Endothelial cell of umbilical vein (primary cell): ENCODE data around the gene CDC16. TPM values are rescaled to one million over a fixed set of nuclear protein-coding genes. Genes with fewer than 3 reads are reported as not detected.

Experiments
- BruUV-seq: library from RNA; stranded (reverse); fragments of 400-500 nt; replicated peaks from 2 replicates; lab custom pipeline; 2021; lab: Mats Ljungman, UMichigan
- CTCF ChIA-PET: fragments of 300-600, 350-600 bp; sonication (Branson Sonifier 250); formaldehyde crosslinking; loops from one replicate; lab custom pipeline; 2021; ENCODE audit warnings: antibody characterized with exemption, inconsistent platforms; lab: Charles Lee
- POLR2A ChIA-PET: fragments of 300-600, 350-600 bp; sonication (Branson Sonifier 250); formaldehyde crosslinking; loops from one replicate; lab custom pipeline; 2021; ENCODE audit warnings: antibody characterized with exemption, inconsistent platforms; lab: Charles Lee
- DNase-seq: peaks from one replicate; pipeline ENCODE4 v3.0.0-alpha.2; 2011; ENCODE audit warnings: low read depth, low spot score
- FAIRE-seq: peaks from 2 replicates; lab custom pipeline; 2011; peaks lifted over from hg19 to GRCh38; lab: Jason Lieb, UNC
- H2AFZ ChIP-seq: 2 replicates; pipeline ENCODE4 v1.6.0; 2012; ENCODE audit warnings: low read depth, low read length, control low read depth, inconsistent platforms
- H3K27ac ChIP-seq: 2 replicates; pipeline ENCODE4 v1.5.1; 2011; ENCODE audit warnings: low read depth, mild to moderate bottlenecking, control low read depth, low read length, moderate library complexity; ENCODE audit not compliant: insufficient read depth
- H3K27me3 ChIP-seq, 2 experiments: 2 replicates each; pipeline versions ENCODE4 v1.6.0 to v1.6.1; 2011; ENCODE audit warnings: low read length in 2 of 2, mixed read lengths in 1 of 2; ENCODE audit not compliant: control insufficient read depth in 2 of 2, insufficient read depth in 2 of 2
- H3K36me3 ChIP-seq, 2 experiments: 2 replicates in 1 of 2; 3 replicates in 1 of 2; pipeline ENCODE4 v1.5.1; 2011; ENCODE audit warnings: low read length in 2 of 2, mild to moderate bottlenecking in 1 of 2, moderate library complexity in 1 of 2; ENCODE audit not compliant: control insufficient read depth in 2 of 2, insufficient read depth in 2 of 2; ENCODE audit errors: extremely low read depth in 1 of 2
- H3K4me1 ChIP-seq: 3 replicates; pipeline ENCODE4 v1.5.1; 2011; ENCODE audit warnings: mild to moderate bottlenecking, low read length; ENCODE audit not compliant: control insufficient read depth, insufficient read depth; ENCODE audit errors: extremely low read depth
- H3K4me2 ChIP-seq: 2 replicates; pipeline ENCODE4 v1.6.1; 2011; ENCODE audit warnings: low read length, control low read depth, mixed read lengths; ENCODE audit not compliant: insufficient read depth
- H3K4me3 ChIP-seq, 3 experiments: fragments of 200-600 bp in 1 of 3; sonication (generic), shearing (Covaris generic) in 1 of 3; replicated peaks in 1 of 3; 2 replicates each; pipeline ENCODE4 v1.5.1; 2011 to 2016; ENCODE audit warnings: control low read depth in 3 of 3, low read length in 3 of 3, mild to moderate bottlenecking in 2 of 3, inconsistent platforms in 1 of 3, low read depth in 1 of 3, moderate library complexity in 1 of 3; ENCODE audit not compliant: insufficient read depth in 1 of 3
- H3K79me2 ChIP-seq: 2 replicates; pipeline ENCODE4 v1.6.0; 2012; ENCODE audit warnings: low read length, inconsistent platforms; ENCODE audit not compliant: control insufficient read depth, insufficient read depth
- H3K9ac ChIP-seq: replicated peaks from 2 replicates; pipeline ENCODE3; 2011; ENCODE audit warnings: low read length, control low read depth; ENCODE audit not compliant: insufficient read depth; ENCODE audit errors: extremely low read depth
- H3K9me1 ChIP-seq: replicated peaks from 3 replicates; pipeline ENCODE4 v1.6.0; 2011; ENCODE audit warnings: mild to moderate bottlenecking, low read length; ENCODE audit not compliant: control insufficient read depth, insufficient read depth; ENCODE audit errors: extremely low read depth
- H3K9me3 ChIP-seq: replicated peaks from 2 replicates; pipeline ENCODE4 v1.5.1; 2012; ENCODE audit warnings: low read length, inconsistent platforms; ENCODE audit not compliant: control insufficient read depth, insufficient read depth
- H4K20me1 ChIP-seq: replicated peaks from 2 replicates; pipeline ENCODE3; 2011; ENCODE audit warnings: mild to moderate bottlenecking, low read length; ENCODE audit not compliant: control insufficient read depth, insufficient read depth; ENCODE audit errors: extremely low read depth
- CTCF ChIP-seq, 2 donors: IDR thresholded peaks; 1 replicate in 1 of 2; 2 replicates in 1 of 2; pipeline ENCODE4 v1.5.1; 2011; ENCODE audit warnings: low read length in 2 of 2, mild to moderate bottlenecking in 2 of 2, moderate library complexity in 2 of 2, control low read depth in 1 of 2, inconsistent platforms in 1 of 2, low read depth in 1 of 2; ENCODE audit not compliant: insufficient read depth in 1 of 2; ENCODE audit errors: extremely low read depth in 1 of 2
- FOS ChIP-seq: IDR thresholded peaks from 2 replicates; pipeline ENCODE4 v1.6.1; 2011; ENCODE audit warnings: mild to moderate bottlenecking, low read length, moderate library complexity, borderline replicate concordance; ENCODE audit not compliant: insufficient read depth
- GATA2 ChIP-seq: IDR thresholded peaks from 2 replicates; pipeline ENCODE4 v1.7.0; 2011; ENCODE audit warnings: low read depth, mild to moderate bottlenecking, moderate library complexity, mixed read lengths, low read length; ENCODE audit not compliant: insufficient read length, insufficient read depth
- JUN ChIP-seq: IDR thresholded peaks from 2 replicates; pipeline ENCODE4 v1.6.1; 2011; ENCODE audit warnings: borderline replicate concordance, low read depth; ENCODE audit not compliant: insufficient read length, insufficient read depth
- MAX ChIP-seq: IDR thresholded peaks from 2 replicates; pipeline ENCODE4 v1.6.1; 2011; ENCODE audit not compliant: insufficient read depth, insufficient read length
- MYC ChIP-seq: IDR thresholded peaks from one replicate; pipeline ENCODE4 v1.6.1; 2011; ENCODE audit warnings: mild to moderate bottlenecking, low read depth, low read length
- POLR2A ChIP-seq: IDR thresholded peaks from 2 replicates; pipeline ENCODE4 v1.6.1; 2012; ENCODE audit warnings: low read depth, mild to moderate bottlenecking, control low read depth, low read length
- POLR2AphosphoS5 ChIP-seq: IDR thresholded peaks from 2 replicates; pipeline ENCODE4 v1.6.1; 2012; ENCODE audit warnings: low read depth, mild to moderate bottlenecking, control low read depth, low read length, moderate library complexity; ENCODE audit not compliant: insufficient read depth
- dilution Hi-C: fragments of 300-500 bp; cut with MboI; formaldehyde crosslinking; loops from one replicate; pipeline ENCODE4 v1.15.0; 2019; ENCODE audit warnings: low sequenced_read_pairs; ENCODE audit not compliant: extremely low pct_ligation_motif_present
- intact Hi-C: fragments of 100-400 bp; cut with micrococcal nuclease; formaldehyde crosslinking; loops from one replicate; pipeline ENCODE4 v1.10.0; 2022
- polyA plus RNA-seq, 4 experiments: library from polyadenylated mRNA; depleted of rRNA in 3 of 4; stranded (reverse) in 3 of 4; unstranded in 1 of 4; fragments of >200 nt; gene quantifications; 2 replicates each; pipeline versions ENCODE4 v1.2.1 to v1.2.3, GENCODE V29; 2011 to 2012; ENCODE audit warnings: missing spikeins in 1 of 4
- total RNA-seq: library from RNA; stranded (reverse); gene quantifications from 2 replicates; pipeline ENCODE4 v1.2.3, GENCODE V29; 2021

The CDC16 gene
- total and polyA plus RNA-seq, 2 donors (not counting 3 experiments of a cell fraction or from before 2014, with no cell fraction given): 41.6 to 83.3 TPM

GRCh38 chr13:114194853-114195252, 39.8 kb upstream of the CDC16 start:
- Histone ChIP-seq H3K4me2 (no peak overlapping the region), H3K27me3 (peaks cover 14 to 16% of the 10 kb centered on the region in 2 experiments), H2AFZ (no peak overlapping the region), H3K36me3 (no peaks in the 10 kb centered on the region), H4K20me1 (no peaks in the 10 kb centered on the region), H3K4me1 (no peaks in the 10 kb centered on the region), H3K79me2 (no peaks in the 10 kb centered on the region), H3K4me3 (no peak overlapping the region), H3K9ac (no peak overlapping the region), H3K9me1 (no peaks in the 10 kb centered on the region), H3K9me3 (no peaks in the 10 kb centered on the region), H3K27ac (no peak overlapping the region)
- CTCF ChIA-PET: interaction anchor here (0.7 kb wide), 1 partner anchor 8 kb away, joined by 3 read pairs; no protein-coding TSS in a partner anchor
- dilution Hi-C loops (no loop called here), intact Hi-C loops (no loop called here)
- TF ChIP-seq POLR2AphosphoS5 (no peak), CTCF (IDR thresholded peaks at IDR 0.05; ENCODE audit: extremely low read depth in 1 of 2, insufficient read depth in 1 of 2, low read depth in 1 of 2, low read length in 2 of 2) (no peak), JUN (no peak), FOS (no peak), POLR2A (no peak), MAX (no peak), MYC (no peak), GATA2 (no peak)
- DNase-seq: no peak
- no peak for FAIRE-seq
- no TSS peak for BruUV-seq
- POLR2A ChIA-PET: interaction anchor here (0.5 kb wide), 1 partner anchor 84 kb away, joined by 5 read pairs; no protein-coding TSS in a partner anchor
